Chondrocyte (in vitro differentiated cells): Measurements from ENCODE around the gene TNFRSF19. TPM values are rescaled to one million over a fixed set of nuclear protein-coding genes. Genes with fewer than 3 reads are reported as not detected.
"Not testable (repeated sequence)": the region's sequence is repeated elsewhere in the genome, so short reads cannot be mapped to it uniquely, and the experiment has no call there.

Experiments
- DNase-seq: peaks from one replicate; pipeline ENCODE4 v3.0.0; 2021; ENCODE audit warnings: mixed read lengths, low spot score
- H3K27ac Mint-ChIP-seq: one replicate; pipeline ENCODE4 v1.8.0; 2021; ENCODE audit warnings: mild to moderate bottlenecking, moderate library complexity, mixed read lengths; ENCODE audit not compliant: unreplicated experiment
- H3K27me3 Mint-ChIP-seq: 2 replicates; pipeline ENCODE4 v1.8.0; 2021; ENCODE audit warnings: low read depth, mixed read lengths
- H3K36me3 Mint-ChIP-seq: 2 replicates; pipeline ENCODE4 v1.8.0; 2021; ENCODE audit warnings: low read depth, mixed read lengths
- H3K4me1 Mint-ChIP-seq: 2 replicates; pipeline ENCODE4 v1.8.0; 2021; ENCODE audit warnings: low read depth, mild to moderate bottlenecking, mixed read lengths
- H3K4me3 Mint-ChIP-seq: one replicate; pipeline ENCODE4 v1.8.0; 2021; ENCODE audit warnings: mild to moderate bottlenecking, moderate library complexity, mixed read lengths; ENCODE audit not compliant: unreplicated experiment
- H3K9me3 Mint-ChIP-seq: 2 replicates; pipeline ENCODE4 v1.8.0; 2021; ENCODE audit warnings: low read depth, mixed read lengths
- CTCF ChIP-seq: fragments of 200-600 bp; sonication (generic); IDR thresholded peaks from 2 replicates; pipeline ENCODE4 v1.5.0; 2021; ENCODE audit warnings: antibody characterized with exemption, mild to moderate bottlenecking, moderate library complexity
- long read RNA-seq: library from polyadenylated mRNA; stranded (forward); transcript quantifications from one replicate; pipeline ENCODE4 v2.0.0, GENCODE V29; 2021
- total RNA-seq: library from RNA; stranded (reverse); gene quantifications from 3 replicates; pipeline ENCODE4 v1.2.1, GENCODE V29; 2021

The TNFRSF19 gene, protein sequence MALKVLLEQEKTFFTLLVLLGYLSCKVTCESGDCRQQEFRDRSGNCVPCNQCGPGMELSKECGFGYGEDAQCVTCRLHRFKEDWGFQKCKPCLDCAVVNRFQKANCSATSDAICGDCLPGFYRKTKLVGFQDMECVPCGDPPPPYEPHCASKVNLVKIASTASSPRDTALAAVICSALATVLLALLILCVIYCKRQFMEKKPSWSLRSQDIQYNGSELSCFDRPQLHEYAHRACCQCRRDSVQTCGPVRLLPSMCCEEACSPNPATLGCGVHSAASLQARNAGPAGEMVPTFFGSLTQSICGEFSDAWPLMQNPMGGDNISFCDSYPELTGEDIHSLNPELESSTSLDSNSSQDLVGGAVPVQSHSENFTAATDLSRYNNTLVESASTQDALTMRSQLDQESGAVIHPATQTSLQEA
- 1.2 to 1.7 TPM (median 1.3 TPM) in 3 replicates for total RNA-seq
- long read RNA-seq, full-length matches to known transcripts: 4 of 4 reads
- long read RNA-seq, partial matches to known transcripts: 0 of 4 reads
- long read RNA-seq, other reads (novel, unspliced or antisense): 0 of 4 reads

GRCh38 chr13:23570099-23570920, at the start of gene TNFRSF19:
Gene TNFRSF19, plus strand, starts transcription at chr13:23570412. Its CDS starts 19,772 bp downstream, at chr13:23590184.
- peak within 1 kb of the TSS; percentile 40 for H3K4me3 Mint-ChIP-seq
- no peak for TF ChIP-seq CTCF
- no peak within 1 kb of the TSS for H3K27ac Mint-ChIP-seq
- no peaks in the 10 kb centered on the region for H3K36me3 Mint-ChIP-seq
- no peaks in the 10 kb centered on the region for H3K9me3 Mint-ChIP-seq
- H3K4me1 Mint-ChIP-seq: peaks cover 12% of the 10 kb centered on the region
- DNase-seq: no peak
- peaks cover 10% of the 10 kb centered on the region for H3K27me3 Mint-ChIP-seq

- not testable (repeated sequence) for H3K4me3 Mint-ChIP-seq, H3K27me3 Mint-ChIP-seq, H3K27ac Mint-ChIP-seq, H3K36me3 Mint-ChIP-seq, H3K9me3 Mint-ChIP-seq, DNase-seq, H3K4me1 Mint-ChIP-seq
Observed at GRCh38 chr13:23529926-23530325, 40.3 kb upstream of the TNFRSF19 start.

DNA sequence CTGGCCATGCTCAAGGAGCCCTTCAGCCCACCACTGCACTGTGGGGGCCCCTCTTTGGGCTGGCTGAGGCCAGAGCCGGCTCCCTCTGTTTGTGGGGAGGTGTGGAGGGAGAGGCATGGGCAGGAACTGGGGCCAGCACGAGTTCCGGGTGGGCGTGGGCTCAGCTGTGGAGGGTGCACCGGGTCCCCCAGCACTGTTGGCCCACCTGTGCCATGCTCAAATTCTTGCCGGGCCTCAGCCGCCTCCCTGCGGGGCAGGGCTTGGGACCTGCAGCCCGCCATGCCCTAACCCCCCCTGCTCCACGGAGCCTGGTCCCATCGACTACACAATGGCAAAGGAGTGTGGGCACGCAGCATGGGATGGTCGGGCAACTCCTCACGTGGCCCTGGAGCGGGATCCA, 38.8 kb upstream of the TNFRSF19 start:
- H3K27ac Mint-ChIP-seq: no peak overlapping the region
- H3K4me1 Mint-ChIP-seq: no peaks in the 10 kb centered on the region
- H3K4me3 Mint-ChIP-seq: no peak overlapping the region
- no peaks in the 10 kb centered on the region for H3K36me3 Mint-ChIP-seq
- DNase-seq: no peak
- H3K9me3 Mint-ChIP-seq: no peaks in the 10 kb centered on the region
- peaks cover 2% of the 10 kb centered on the region for H3K27me3 Mint-ChIP-seq
- TF ChIP-seq CTCF: no peak

DNA sequence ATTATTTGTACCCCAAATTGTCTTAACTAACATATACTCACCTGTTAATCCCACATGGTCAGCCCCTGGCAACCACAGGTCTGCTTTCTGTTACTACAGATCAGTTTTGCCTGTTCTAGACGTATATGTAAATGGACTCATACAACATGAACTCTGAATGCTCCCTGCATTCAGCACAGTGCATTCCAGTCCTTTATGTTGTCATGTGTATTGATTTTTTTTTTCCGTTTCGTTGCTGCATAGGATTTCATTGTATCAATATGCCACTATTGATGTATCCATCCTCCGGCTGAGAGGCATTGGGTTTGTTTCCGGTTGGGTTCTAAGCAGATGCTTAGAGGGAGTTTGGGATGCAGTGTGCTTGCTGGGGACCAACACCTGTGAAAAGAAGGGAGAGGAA, 36.1 kb upstream of the TNFRSF19 start:
- H3K27ac Mint-ChIP-seq: no peak overlapping the region
- peaks cover 1% of the 10 kb centered on the region for H3K36me3 Mint-ChIP-seq
- peaks cover 5% of the 10 kb centered on the region for H3K9me3 Mint-ChIP-seq
- TF ChIP-seq CTCF: no peak
- DNase-seq: no peak
- no peak overlapping the region for H3K4me3 Mint-ChIP-seq
- H3K4me1 Mint-ChIP-seq: no peaks in the 10 kb centered on the region
- peaks cover 2% of the 10 kb centered on the region for H3K27me3 Mint-ChIP-seq

GRCh38 chr13:23541221-23541824, 28.9 kb upstream of the TNFRSF19 start:
- no peak for DNase-seq
- Mint-ChIP-seq H3K27me3 (no peaks in the 10 kb centered on the region), H3K4me3 (no peak overlapping the region), H3K27ac (no peak overlapping the region), H3K9me3 (peaks cover 11% of the 10 kb centered on the region), H3K4me1 (no peaks in the 10 kb centered on the region), H3K36me3 (peaks cover 3% of the 10 kb centered on the region)
- TF ChIP-seq CTCF: no peak
